NCI-H82 (cell line): ENCODE results near the gene PXN.
"Not testable (repeated sequence)": the region's sequence is repeated elsewhere in the genome, so short reads cannot be mapped to it uniquely, and the experiment has no call there.

Experiments used
- DNase-seq: peaks from one replicate; lab custom pipeline; 2025; lab: John Stamatoyannopoulos, UW

PXN gene

DNA sequence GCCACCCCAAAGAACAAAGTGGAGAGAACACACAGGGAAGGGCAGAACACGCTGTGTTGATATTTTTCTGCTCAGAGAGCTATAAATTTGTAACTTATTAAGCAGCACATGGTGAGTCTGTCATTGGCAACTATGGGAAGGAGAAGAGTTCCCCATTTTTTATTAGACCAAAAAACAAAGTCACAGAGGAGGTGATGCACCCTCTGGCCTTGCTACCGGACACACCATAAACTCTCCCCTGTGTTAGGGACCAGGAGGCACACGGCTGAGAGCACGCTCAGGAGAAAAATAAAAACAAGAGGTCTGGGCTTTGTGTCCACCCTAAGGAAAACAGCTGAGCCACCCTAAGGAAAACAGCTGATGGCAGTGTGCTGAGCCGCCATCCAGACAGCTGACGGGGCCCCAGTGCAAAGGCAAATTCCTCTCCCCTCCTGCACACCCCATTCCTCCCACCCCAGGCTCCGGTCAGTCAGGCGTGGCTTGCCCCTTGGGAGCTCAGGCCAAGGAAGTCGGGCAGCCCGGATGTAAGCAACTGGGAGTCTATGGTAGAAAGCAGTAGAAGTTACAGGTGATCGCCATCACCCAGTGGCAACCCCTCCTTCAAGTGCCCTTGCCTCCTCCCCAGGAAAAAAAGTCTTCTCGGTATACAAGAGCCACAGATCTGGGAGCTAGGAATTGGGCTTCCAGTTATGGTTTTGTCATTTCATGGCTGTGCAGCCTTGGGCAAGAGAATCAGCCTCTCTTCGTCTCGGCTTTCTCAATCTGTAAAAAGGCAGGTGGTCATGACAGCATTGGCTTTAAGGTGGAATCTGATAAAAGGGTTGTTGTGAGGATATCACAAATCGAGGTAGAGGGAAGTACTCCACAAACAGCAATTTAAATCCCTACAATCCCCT, 2.4 kb downstream of the PXN start:
- DNase-seq = no peak

DNA sequence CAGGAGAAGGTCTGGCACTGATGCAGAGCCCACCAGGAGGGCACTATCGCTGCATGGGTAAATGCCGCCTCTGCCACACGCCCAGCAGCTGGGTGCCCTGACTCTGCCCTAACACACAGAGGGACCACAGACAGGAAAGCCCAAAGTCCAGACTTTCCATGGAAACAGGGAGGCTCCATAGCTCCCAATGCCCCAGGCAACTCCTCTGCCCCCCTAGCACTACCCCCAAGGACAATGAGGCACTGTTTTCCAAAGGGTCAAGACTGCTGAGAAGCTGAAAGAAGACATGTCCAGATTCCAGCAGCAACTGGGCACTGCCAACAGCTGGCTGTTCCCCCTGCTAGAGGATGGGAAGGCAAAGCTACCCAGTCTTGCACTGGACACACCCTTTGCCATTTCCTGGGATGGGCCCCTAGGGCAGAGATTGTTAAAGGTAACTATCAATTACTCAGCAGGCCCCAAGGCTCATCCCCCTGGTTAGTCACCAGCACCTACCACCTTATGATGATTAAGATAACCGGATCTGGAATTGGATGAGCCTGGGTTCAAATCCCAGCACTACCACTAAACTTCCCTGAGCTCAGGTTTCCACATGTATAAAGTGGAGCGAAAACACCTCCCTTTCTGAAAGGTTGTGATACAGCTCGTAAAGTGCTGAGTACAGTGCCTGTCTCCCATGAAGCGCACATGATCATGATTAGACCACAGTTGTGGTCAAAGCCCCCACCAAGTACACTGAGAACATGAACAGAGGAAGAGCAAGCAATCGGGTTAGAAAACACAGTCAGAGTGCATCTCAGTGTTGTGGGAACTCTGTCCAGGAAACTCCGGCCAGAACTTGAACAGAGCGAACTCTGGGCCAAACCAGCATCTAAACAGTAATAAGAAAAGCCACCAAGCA, 3.3 kb downstream of the PXN start:
- DNase-seq = no peak

DNA sequence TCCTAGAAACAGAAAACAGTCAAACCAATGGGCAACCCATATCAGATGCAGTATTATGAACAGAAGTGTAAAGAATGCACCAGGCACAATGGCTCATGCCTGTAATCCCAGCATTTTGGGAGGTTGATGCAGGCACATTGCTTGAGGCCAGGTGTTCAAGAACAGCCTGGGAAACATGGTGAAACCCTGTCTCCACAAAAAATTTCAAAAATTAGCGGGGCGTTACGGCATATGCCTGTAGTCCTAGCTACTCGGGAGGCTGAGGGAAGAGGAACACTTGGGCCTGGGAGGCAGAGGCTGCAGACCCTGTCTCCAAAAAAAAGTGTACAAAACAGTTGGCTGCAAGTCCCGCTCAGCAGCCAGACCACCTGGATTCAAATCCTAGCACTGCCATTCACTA, 4.9 kb downstream of the PXN start:
- DNase-seq = no peak

DNA sequence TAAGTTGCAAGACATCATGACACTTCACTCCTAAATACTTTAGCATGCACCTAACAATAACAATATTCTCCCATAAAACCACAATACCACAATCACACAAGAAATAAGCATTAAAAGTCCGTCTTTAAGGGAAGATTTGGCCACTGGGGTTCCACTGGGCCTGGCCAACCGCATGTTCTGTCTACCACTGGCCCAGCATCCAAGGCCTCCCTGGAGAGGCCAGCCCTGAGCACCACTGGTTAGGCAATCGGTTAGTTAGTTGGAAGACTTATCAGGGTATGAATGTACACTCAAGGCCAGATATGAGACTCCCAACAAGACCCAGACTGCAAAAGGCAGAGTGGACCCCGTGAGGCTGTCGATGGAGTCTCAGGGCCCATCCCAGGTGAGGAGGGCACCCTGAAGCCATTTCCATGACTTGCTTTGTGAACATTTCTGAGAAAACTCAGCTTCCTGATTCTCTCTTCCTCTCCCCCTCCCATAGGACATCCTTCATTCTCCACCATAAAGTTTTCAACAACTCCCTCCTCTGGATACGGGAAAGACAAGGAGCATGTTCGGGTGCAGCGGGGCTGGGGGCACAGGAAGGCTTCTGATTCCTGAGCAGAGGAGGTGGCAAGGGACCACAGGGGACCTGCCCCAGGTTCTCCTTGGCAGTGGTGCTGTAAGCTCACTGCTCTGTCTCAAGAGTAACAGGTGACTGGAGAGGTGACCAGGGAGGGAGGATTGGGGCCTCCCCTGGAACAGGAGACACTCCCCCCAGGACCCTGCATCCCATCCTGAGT, 5.9 kb downstream of the PXN start:
- no peak for DNase-seq

DNA sequence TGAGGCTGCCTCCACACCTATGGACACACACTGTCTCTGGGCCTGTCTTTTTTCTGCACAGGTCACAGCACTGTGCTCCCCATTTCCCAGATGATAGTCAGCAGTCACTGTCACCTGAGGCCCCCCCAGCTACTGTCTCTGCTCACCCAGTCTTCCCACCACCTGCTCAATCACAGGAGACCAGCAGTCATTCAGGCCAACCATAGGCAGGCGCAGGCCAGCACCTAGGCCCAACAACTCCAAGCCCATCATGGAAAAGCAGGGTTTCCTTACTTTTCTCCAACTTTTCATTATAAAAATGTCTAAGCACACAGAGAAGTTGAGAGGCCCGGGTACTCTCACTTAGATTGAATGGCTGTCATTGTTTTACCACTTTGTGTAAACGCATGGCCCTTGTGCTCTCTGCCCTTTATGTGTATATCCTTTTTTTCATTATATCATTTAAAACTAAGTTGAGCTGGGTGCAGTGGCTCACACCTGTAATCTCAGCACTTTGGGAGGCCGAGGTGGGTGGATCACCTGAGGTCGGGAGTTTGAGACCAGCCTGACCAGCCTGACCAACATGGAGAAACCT, 7.1 kb downstream of the PXN start:
- DNase-seq = no peak

DNA sequence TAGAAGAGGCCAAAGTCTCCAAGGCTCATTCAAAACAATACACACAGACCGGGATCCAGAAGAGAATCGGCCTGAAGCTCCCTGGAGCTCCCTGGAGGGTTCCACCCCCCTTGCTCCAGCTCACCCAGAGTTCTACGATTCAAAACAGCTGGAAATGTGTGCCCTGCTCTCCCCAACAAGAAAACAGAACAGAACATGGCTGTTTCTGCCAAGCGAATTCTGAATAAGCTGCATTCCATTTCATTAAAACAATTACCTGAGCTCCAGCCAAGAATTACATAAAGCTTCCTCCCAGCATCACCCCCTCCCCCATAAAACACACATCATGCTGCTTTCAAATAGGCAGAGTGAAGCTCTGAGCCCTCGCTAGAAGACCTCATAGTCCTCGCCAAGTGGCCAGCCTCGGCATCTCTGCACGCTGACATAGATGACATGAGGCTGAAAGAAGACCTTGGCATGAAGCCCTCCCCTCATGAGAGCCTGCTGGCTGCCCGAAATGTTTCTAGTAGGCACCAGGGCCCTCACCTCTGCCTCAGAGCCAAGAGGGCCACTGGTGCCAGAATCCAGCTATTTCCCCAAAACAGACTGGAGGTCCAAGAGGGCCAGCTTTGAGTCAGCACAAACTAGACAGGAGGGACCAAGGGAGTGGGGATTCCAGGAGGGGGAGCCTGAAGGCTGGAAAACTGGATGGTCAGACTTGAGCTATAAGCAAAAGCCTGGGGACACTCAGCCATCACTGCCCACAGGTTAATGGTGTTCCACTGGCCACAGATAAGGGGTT, 8.3 kb downstream of the PXN start:
- no peak for DNase-seq

DNA sequence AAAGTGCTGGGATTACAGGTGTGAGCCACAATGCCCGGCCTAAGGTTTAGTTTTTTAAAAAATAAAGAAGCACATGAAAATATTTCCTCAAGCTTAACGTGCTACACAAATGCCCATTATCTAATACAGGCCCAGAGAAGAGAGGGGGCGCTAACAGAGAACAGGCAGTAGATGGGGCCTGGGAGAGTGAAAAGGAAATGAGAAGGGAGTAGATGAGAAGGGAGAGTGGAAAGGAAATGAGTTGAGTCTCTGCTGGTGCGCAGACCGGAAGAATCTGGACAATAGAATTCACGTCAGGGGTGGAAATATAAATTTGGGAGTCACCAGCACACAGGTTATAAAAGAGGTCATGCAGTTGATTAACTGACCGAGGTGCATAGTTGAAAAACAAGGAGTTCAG, 10.7 kb downstream of the PXN start:
- DNase-seq = no peak

DNA sequence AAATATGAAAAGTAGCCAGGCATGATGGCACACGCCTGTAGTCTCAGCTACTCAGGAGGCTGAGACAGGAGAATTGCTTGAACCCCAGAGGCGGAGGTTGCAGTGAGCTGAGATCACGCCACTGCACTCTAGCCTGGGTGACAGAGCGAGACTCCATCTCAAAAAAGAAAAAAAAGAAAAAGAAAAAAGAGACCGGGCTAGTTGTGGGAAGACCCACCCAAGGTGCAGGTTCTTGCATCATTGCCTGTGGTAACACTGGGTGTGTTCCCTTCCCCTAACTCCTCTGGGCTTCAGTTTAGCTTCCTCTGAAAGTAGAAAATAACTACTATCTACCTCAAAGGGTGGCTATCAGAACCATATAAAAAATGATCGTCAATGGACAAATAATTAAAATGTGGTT, 12.2 kb downstream of the PXN start:
- DNase-seq = not testable (repeated sequence)

DNA sequence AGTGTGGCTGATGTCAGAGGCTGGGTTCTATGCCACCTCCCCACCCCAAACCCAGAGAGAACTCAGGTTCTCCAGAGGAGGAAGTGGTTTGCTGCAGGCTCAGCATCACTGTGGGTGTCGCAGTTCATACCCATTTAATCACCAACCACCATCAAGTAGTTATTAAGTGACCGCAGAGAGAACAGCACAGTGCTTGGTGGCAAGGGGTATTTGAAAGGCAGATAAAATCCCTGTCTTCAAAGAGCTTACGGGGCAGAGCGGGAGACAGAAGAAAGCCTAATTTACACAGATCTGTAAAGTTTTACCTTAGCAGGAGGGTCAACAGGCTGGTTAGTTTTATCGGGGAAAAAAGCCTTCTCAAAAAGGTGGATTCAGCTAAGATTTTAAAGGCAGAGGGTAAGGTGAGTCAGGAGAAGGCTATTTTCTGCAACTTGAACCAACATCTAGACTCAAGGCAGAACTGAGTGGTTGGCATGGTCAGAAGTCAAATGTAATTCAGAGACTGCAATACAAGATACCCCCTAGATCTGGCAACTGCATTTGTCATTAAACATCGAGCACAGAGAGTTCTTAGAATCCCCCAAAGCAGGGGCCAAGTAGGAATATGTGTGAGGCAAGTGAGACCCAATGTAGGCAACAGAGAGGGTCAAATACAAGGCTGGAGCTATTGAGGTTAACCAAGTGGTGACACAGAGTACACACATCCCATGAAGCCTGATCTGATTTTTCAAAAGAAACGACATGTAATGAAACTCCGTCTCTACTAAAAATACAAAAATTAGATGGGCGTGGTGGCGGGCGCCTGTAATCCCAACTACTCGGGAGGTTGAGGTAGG, 13.2 kb downstream of the PXN start:
- DNase-seq = no peak

DNA sequence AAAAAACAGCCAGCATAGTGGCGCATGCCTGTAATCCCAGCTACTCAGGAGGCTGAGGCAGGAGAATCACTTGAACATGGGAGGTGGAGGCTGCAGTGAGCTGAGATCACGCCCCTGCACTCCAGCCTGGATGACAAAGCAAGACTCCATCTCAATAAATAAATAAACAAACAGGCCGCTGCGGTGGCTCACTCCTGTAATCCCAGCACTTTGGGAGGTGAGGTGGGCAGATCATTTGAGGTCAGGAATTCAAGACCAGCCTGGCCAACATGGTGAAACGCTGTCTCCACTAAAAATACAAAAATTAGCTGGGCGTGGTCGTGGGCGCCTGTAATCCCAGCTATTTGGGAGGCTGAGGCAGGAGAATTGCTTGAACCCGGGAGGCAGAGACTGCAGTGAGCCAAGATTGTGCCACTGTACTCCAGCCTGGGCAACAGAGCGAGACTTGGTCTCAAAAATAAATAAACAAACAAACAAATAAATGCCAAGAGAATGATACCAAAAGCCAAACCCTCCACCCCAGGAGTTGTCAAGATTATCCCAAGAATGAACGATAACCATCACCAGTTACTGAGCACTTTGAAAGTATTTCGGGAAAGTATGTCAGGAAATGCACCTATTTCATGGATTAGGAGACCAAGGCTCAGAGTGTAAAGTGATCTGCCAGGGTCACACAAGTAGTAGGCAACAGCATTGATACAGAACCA, 14.0 kb downstream of the PXN start:
- not testable (repeated sequence) for DNase-seq

DNA sequence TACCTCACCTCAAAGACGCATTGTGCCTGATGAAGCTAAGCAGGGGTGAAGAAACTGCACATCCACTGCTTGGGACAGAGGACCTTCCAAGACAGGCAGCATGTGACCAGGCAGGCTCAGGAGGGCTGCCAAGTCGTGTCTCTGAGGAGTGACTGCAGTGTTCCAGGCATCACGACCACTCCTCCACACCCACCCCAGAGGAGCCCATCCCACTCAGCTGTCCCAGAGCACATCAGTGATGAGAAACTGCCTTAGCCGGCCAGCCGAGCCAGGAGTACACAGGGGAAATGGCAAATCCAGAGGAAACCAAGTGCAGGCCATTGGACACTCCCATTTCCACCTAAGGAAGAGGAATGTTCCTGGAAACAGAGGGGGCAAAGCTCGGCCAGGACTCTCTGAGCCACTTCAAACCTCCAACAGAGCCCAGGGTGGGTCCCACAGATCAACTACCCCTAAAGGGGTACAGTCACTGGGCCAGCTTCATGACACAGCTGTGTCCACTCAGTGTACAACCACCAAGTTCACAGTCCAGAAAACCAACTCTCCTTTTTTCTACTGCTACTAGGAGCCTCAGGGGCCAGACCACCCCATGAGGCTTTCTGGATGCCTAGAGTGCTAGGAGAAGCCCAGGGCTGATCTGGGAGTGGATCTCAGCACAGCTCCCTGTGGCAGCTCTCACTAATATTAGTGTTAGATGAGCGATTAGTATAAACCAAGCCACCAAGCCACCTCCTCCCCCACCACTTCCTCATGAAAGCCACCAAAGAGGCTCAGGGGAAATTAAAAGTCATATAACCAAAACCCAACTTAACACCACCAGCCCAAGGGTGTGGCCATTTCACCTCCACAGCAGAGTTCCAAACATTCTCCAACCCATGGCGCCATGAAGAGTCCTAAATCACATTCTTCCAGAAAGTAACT, 15.4 kb downstream of the PXN start:
- no peak for DNase-seq

DNA sequence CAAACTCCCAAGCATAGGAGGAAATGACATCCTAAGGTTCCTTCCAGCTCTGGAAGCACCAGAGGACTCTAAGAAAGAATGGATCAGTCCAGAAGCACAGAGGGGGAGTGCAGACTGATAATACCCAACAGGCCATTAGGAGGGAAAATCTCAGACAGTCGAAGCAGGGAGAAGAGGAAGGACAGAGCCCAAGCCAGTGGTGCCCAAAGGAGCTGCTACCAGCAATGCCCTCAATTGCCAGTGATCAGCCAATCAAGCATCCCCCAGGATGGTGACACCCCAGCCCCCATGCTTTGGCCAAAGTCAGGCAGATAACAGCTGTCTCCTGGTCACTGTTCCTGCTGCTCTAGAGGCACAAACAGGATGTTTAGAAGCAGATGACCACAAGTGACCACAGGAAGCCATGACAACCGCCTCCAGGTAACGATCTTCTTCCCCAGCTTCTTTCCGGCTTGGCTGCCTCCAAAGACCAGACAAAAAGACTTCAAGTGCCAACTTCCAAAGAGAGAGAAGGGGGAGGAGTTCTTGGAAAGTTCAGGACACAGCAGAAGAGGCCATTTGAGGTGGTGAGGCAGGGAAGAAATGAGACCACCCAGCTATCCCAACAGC, 16.2 kb downstream of the PXN start:
- DNase-seq = no peak

DNA sequence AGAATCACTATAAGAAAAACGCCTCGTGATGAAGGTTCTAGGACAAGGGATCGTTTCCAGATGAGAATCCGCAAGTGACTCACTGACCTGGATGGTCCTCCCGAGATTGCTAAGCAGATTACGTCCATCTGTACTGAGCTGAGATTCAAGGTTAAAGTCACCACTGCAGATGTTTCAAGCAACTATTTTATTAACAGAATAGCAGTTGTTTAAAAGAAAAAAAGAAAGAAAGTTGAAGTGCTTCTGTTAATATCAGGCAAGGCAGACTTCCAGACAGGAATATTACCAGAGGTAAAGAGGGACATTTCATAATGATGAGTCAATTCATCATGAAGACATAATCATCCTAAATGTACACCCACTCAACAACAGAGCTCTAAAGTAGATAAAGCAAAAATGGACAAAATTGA, 17.9 kb downstream of the PXN start:
- DNase-seq = peak; percentile 75

DNA sequence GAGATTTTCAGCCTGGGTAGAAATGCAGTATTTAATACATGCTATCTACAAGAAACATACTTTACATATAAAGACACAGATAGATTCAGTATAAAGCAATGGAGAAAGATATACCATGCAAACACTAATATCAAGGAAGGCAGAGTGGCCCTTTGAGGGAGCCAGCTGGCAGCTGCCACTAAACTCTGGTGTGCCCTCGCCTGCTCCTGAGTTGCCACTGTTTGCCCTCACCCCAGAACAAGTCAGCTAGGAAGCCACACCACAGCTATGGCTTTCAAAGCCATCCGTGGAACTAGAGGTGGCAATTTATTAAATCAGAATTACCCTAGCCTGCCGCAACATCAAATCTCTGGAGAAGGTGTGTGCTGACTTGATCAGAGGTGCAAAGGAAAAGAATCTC, 18.3 kb downstream of the PXN start:
- DNase-seq = no peak

DNA sequence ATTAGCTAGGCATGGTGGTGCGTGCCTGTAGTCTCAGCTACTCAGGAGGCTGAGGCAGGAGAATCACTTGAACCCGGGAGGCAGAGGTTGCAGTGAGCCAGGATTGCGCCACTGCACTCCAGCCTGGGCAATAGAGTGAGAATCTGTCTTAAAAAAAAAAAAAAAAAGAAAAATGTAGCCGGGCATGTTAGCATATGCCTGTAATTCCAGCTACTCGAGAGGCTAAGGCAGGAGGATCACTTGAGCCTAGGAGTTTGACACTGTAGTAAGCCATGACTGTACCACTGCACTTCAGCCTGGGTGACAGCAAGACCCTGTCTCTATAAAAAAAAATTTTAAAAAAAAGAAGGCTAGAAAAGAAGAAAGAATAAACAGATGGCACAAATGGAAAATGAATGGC, 18.8 kb downstream of the PXN start:
- DNase-seq = not testable (repeated sequence)

DNA sequence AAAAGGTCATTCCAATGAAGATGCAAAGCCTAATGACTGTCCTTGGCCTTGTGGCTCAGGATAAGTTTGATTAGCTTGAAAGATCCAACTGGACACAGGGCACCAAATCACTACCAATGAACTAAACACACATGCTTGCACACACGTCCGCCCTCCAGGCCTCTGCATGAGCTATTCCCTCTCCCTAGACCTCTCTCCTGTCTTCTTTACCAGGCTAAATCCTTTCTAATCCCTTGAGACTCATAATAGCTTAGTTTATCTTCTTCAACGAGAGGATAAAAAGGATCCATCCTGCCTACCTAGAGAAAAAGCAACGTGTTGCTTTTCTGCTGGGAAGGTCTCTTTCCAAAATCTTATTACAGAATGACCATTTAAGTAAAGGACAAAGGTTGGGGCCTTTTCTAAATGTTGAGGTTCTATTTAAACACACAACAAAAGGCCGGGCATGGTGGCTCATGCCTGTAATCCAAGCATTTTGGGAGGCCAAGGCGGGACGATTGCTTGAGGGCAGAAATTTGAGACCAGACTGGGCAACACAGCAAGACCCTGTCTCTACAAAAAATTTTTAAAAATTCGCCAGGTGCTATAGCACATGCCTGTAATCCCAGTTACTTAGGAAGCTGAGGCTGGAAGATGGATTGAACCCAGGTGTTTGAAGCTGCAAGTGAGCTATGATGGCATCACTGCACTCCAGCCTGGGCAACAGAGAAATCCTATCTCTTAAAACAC, 22.4 kb downstream of the PXN start:
- peak; percentile 97 for DNase-seq

DNA sequence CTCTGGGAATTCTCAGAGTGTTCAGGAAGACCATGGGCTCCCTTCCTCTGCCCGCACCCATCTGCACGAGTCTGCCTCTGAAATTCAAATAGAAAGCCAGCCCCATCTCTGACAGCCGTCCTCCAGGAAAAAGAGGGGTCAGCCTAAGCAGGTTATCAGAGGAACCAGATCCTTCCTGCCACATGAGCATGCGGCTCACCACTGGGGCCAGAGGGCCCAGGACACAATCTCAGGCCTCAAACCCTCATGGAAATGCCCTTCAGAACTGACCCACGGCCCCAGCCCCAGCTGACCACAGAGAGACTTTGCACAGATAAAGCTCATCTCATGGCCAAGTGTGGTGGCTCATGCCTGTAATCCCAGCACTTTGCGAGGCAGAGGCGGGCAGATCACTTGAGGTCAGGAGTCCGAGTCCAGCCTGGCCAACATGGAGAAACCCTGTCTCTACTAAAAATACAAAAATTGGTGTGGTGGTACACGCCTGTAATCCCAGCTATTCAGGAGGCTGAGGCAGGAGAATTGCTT, 23.2 kb downstream of the PXN start:
- DNase-seq = no peak
